Measurements from ENCODE around the gene FAM222A.

DNA sequence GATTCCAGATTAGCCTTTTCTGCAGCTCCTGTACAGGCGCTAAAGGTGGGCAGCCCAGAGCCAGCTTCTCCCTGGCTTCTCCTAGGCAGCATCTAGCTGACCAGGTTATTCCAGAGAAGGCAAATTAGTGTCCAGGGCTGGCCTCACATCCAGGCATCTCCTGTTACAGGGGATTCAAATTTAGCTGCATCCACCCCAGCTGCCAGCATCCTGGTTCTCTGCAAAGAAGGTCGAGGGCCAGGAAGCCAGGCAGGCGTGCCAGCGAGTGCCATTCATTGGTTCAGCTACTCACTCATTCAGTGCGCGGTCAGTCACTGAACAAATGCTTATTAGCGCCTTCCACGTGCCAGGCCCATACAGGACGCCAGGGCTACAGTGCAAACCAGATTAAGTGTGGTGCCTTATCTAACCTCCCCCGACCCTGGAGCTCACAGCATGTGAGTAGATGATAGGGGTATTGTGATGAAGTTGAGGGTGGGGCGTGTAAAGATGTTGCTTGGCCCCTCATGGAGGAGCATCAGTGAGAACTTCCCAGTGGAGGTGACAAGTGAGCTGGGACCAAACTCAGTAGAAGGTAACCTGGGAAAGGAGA, 15.7 kb upstream of the FAM222A start:
- TF ChIP-seq EGR1 (IDR thresholded peaks at IDR 0.05; ENCODE audit: borderline replicate concordance, low read depth, low read length), result no peak
- TF ChIP-seq POLR2A (IDR thresholded peaks at IDR 0.05; ENCODE audit: control extremely low read depth in 1 of 2, low read depth in 2 of 2, low read length in 2 of 2), result no peak
- TF ChIP-seq MAFK (IDR thresholded peaks at IDR 0.05; ENCODE audit: low read depth, low read length), result no peak
- TF ChIP-seq TEAD4 (IDR thresholded peaks at IDR 0.05; ENCODE audit: low read depth, low read length), result no peak
- TF ChIP-seq RXRA (IDR thresholded peaks at IDR 0.05; ENCODE audit: insufficient read depth, low read depth, low read length), result no peak
- no peak for TF ChIP-seq JUN (IDR thresholded peaks at IDR 0.05; ENCODE audit: low read depth, low read length)
- TF ChIP-seq, protein P1, sequence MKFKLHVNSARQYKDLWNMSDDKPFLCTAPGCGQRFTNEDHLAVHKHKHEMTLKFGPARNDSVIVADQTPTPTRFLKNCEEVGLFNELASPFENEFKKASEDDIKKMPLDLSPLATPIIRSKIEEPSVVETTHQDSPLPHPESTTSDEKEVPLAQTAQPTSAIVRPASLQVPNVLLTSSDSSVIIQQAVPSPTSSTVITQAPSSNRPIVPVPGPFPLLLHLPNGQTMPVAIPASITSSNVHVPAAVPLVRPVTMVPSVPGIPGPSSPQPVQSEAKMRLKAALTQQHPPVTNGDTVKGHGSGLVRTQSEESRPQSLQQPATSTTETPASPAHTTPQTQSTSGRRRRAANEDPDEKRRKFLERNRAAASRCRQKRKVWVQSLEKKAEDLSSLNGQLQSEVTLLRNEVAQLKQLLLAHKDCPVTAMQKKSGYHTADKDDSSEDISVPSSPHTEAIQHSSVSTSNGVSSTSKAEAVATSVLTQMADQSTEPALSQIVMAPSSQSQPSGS (IDR thresholded peaks at IDR 0.05; ENCODE audit: low read length), result no peak
- TF ChIP-seq RAD21 (IDR thresholded peaks at IDR 0.05 in 1 of 2, conservative IDR thresholded peaks at IDR 0.05 in 1 of 2; ENCODE audit: low read depth in 2 of 2, low read length in 2 of 2), result no peak
- TF ChIP-seq EZH2 (IDR thresholded peaks at IDR 0.05; ENCODE audit: low read depth, low read length, severe bottlenecking), result no peak
- TF ChIP-seq, protein P2, sequence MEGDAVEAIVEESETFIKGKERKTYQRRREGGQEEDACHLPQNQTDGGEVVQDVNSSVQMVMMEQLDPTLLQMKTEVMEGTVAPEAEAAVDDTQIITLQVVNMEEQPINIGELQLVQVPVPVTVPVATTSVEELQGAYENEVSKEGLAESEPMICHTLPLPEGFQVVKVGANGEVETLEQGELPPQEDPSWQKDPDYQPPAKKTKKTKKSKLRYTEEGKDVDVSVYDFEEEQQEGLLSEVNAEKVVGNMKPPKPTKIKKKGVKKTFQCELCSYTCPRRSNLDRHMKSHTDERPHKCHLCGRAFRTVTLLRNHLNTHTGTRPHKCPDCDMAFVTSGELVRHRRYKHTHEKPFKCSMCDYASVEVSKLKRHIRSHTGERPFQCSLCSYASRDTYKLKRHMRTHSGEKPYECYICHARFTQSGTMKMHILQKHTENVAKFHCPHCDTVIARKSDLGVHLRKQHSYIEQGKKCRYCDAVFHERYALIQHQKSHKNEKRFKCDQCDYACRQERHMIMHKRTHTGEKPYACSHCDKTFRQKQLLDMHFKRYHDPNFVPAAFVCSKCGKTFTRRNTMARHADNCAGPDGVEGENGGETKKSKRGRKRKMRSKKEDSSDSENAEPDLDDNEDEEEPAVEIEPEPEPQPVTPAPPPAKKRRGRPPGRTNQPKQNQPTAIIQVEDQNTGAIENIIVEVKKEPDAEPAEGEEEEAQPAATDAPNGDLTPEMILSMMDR (IDR thresholded peaks at IDR 0.05; ENCODE audit: control extremely low read depth in 1 of 3, insufficient read depth in 1 of 3, low read depth in 1 of 3, low read length in 3 of 3), result no peak
- TF ChIP-seq SIN3A (conservative IDR thresholded peaks at IDR 0.05 in 1 of 2, IDR thresholded peaks at IDR 0.05 in 1 of 2; ENCODE audit: low read depth in 1 of 2, low read length in 2 of 2), result no peak
- TF ChIP-seq ZNF274 (IDR thresholded peaks at IDR 0.05; ENCODE audit: borderline replicate concordance, extremely low read depth, low read length), result no peak
- TF ChIP-seq POLR2AphosphoS5 (IDR thresholded peaks at IDR 0.05; ENCODE audit: low read depth, low read length), result no peak
- TF ChIP-seq HDAC6 (IDR thresholded peaks at IDR 0.05; ENCODE audit: low read depth, low read length), result no peak
